Measurements from ENCODE around the gene ALDH1A3.
A peak's percentile ranks its signal among the peaks of the same experiment; 100 is the strongest.

DNA sequence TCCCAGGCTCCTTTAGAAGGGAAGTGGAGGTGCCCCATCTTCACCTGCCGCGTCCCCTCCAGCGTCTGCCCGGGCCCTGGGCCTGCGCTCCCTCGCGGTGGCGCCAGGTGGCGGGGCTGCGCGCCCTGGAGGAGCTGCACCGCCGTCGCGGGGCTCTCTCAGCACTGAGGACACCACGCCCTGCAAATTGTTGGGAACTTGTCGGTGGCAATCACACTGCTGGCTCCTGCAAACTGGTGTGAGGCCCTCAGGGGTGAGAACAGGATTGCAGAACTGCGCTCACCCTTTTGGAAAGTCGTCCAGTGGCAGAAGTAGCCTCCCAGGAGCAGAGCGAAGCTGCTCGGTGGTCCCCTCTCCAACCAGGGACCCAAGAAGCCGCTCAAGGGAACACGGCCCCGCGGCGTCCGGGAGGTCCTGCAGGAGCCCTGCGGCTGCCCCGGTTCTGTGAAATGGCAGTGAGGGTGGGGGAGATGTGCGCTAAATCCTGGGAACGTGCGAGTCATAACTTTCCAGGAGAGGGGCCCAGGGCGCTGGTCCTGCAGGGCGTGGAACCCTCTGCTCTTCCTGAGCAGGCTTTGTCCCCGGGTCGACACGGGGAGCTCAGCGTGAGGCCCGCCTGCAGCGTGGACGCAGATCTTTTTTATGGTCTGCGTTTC is 38.5 kb downstream of the ALDH1A3 start:
- no peak for TF ChIP-seq POLR2A (IDR thresholded peaks at IDR 0.05)
- TF ChIP-seq, protein P1, sequence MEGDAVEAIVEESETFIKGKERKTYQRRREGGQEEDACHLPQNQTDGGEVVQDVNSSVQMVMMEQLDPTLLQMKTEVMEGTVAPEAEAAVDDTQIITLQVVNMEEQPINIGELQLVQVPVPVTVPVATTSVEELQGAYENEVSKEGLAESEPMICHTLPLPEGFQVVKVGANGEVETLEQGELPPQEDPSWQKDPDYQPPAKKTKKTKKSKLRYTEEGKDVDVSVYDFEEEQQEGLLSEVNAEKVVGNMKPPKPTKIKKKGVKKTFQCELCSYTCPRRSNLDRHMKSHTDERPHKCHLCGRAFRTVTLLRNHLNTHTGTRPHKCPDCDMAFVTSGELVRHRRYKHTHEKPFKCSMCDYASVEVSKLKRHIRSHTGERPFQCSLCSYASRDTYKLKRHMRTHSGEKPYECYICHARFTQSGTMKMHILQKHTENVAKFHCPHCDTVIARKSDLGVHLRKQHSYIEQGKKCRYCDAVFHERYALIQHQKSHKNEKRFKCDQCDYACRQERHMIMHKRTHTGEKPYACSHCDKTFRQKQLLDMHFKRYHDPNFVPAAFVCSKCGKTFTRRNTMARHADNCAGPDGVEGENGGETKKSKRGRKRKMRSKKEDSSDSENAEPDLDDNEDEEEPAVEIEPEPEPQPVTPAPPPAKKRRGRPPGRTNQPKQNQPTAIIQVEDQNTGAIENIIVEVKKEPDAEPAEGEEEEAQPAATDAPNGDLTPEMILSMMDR (IDR thresholded peaks at IDR 0.05): peak; percentile 79 to 93 (median 90)
